Measurements from ENCODE around the gene SH3PXD2A. TPM values are rescaled to one million over a fixed set of nuclear protein-coding genes. Genes with fewer than 3 reads are reported as not detected.

SH3PXD2A gene
- total and polyA plus RNA-seq, 7 donors: 3.0 to 57.7 (median 10.6) TPM

DNA sequence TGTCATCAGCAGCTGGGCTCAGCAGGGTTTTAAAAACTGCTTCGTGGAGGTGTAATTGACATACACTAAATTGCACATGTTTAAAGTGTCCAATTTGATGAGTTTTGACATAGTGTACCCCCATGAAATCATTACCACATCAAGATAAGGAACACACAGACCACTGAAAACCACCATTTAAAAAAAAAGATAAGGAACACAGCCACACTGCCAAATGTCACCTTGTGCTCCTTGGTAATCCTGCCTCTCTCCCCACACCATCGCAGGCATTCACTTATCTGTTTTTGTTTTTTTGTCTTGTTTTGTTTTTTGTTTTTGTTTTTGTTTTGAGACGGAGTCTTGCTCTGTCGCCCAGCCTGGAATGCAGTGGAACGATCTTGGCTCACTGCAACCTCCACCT, 286.9 kb downstream of the SH3PXD2A start:
- intact Hi-C loops (cut with DNase I): no loop called here
- WGBS, 3 donors: 85 to 92% (median 88%) methylated on average over 5 of the region's 5 CpGs
- no peaks in the 10 kb centered on the region for H3K27me3 ChIP-seq (ENCODE audit: insufficient read depth in 3 of 3, low read length in 2 of 3)
- peaks cover 0 to 28% of the 10 kb centered on the region in 2 donors for H3K36me3 ChIP-seq (ENCODE audit: insufficient read depth in 1 of 2, low read depth in 1 of 2)
- no peak overlapping the region for H3K27ac ChIP-seq
- no peaks in the 10 kb centered on the region for H3K9me3 ChIP-seq
- H3K4me3 ChIP-seq: no peak overlapping the region
- peaks cover 7% of the 10 kb centered on the region for H3K4me1 ChIP-seq
- DNase-seq: no peak
- ATAC-seq: no peak
- TF ChIP-seq, protein P1, sequence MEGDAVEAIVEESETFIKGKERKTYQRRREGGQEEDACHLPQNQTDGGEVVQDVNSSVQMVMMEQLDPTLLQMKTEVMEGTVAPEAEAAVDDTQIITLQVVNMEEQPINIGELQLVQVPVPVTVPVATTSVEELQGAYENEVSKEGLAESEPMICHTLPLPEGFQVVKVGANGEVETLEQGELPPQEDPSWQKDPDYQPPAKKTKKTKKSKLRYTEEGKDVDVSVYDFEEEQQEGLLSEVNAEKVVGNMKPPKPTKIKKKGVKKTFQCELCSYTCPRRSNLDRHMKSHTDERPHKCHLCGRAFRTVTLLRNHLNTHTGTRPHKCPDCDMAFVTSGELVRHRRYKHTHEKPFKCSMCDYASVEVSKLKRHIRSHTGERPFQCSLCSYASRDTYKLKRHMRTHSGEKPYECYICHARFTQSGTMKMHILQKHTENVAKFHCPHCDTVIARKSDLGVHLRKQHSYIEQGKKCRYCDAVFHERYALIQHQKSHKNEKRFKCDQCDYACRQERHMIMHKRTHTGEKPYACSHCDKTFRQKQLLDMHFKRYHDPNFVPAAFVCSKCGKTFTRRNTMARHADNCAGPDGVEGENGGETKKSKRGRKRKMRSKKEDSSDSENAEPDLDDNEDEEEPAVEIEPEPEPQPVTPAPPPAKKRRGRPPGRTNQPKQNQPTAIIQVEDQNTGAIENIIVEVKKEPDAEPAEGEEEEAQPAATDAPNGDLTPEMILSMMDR (IDR thresholded peaks at IDR 0.05): no peak

DNA sequence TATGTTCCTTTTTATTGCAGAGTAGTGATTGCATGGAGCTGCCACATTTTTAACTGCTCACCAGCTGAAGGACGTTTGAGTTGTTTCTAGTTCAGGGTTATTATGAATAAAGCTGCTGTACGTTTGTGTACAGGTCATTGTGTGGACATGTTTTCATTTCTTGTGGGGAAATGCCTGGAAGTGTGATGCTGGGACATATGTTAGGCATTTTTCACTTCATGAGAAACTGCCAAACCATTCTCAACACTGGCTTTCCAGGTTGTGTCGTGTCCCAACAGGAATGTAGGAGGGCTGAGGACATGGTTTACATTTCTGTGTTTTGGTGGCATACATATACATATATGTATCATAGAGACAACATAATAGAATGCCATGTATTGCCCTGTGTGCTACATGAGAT, 288.8 kb downstream of the SH3PXD2A start:
- WGBS, 3 donors: 35 to 52% (median 38%) methylated on average over 3 of the region's 3 CpGs
- ATAC-seq: no peak
- peaks cover 0 to 8% of the 10 kb centered on the region in 2 donors for H3K36me3 ChIP-seq (ENCODE audit: insufficient read depth in 1 of 2, low read depth in 1 of 2)
- H3K4me3 ChIP-seq: no peak overlapping the region
- no peaks in the 10 kb centered on the region for H3K9me3 ChIP-seq
- intact Hi-C loops (cut with DNase I): no loop called here
- DNase-seq: no peak
- H3K27me3 ChIP-seq (ENCODE audit: insufficient read depth in 3 of 3, low read length in 2 of 3): no peaks in the 10 kb centered on the region
- no peak overlapping the region for H3K27ac ChIP-seq
- TF ChIP-seq, protein P1 (IDR thresholded peaks at IDR 0.05): no peak
- H3K4me1 ChIP-seq: peaks cover 7% of the 10 kb centered on the region

DNA sequence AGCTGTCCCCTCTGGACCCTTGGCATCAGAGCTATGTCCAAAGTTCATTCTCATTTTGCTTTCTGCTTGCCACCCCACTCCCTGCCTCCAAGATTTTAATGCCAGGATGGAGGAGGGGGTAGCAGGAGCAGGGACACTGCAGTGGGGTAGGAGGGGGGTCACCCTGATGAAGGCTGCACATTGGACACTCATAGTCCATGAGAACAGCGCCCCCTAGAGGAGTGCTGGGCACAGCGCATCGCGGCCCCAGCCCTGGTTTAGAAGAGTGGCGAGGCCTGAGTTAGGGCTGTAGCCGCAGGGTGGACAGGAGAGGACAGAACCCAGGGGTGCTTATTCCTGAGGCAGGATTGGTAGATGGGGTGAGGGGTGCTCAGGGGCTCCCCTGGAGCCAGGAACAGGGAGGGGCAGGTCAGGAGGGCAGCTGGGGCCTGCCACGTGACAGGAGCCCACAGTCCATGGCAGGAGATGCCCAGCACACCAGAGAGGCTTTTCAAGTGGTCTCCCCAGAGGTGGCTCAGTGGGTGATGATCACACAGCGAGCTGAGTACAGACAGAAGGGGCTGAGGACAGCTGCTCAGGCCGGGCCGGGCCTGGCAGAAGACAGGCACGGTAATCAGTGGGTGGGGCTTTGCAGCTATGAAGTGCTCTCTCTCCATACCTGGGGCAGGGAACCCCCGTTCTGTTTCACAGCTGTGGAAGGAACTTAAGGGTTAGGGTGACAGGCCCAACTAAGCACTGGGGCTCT, 290.4 kb downstream of the SH3PXD2A start:
- DNase-seq (peak in 1 of 2 donors; percentile 67), ATAC-seq (peak; percentile 26 to 73 (median 64))
- WGBS, 3 donors: 49 to 58% (median 49%) methylated on average over 12 of the region's 12 CpGs
- TF ChIP-seq, protein P1 (IDR thresholded peaks at IDR 0.05): peak; percentile 53
- no peaks in the 10 kb centered on the region for H3K27me3 ChIP-seq (ENCODE audit: insufficient read depth in 3 of 3, low read length in 2 of 3)
- H3K27ac ChIP-seq: peak overlapping the region; percentile 46
- no peaks in the 10 kb centered on the region for H3K9me3 ChIP-seq
- no peaks in the 10 kb centered on the region for H3K36me3 ChIP-seq (ENCODE audit: insufficient read depth in 1 of 2, low read depth in 1 of 2)
- intact Hi-C loops (cut with DNase I): no loop called here
- H3K4me3 ChIP-seq: no peak overlapping the region
- H3K4me1 ChIP-seq: peaks cover 18% of the 10 kb centered on the region

DNA sequence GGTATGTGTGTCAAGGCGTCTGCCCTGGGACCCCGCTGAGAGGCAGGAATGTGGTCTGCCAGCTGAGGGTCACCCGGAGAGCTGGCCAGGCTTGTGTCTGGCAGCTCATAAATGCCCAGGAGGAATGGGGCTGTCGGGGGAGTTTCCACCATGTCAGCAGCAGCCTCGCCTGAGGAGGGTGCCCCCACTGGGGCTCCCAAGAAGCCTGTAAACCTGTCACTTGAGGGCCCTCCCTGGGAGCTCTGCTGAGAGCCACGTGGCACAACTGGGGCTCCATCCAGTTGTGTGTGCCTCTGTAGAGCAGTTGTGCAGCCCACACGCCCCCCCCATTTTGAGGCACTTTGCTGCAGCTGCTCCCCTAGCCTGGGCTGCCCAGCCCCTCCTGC, 291.3 kb downstream of the SH3PXD2A start:
- 22 to 26% (median 23%) methylated on average over 4 to 7 of the region's 7 CpGs for WGBS, 3 donors
- intact Hi-C loops (cut with DNase I): no loop called here
- Histone ChIP-seq H3K9me3 (no peaks in the 10 kb centered on the region), H3K27ac (peak overlapping the region; percentile 46), H3K27me3 (ENCODE audit: insufficient read depth in 3 of 3, low read length in 2 of 3) (no peaks in the 10 kb centered on the region), H3K4me3 (no peak overlapping the region), H3K4me1 (peaks cover 18% of the 10 kb centered on the region), H3K36me3 (ENCODE audit: insufficient read depth in 1 of 2, low read depth in 1 of 2) (no peaks in the 10 kb centered on the region)
- ATAC-seq (peak in 3 of 4 donors; percentile 14 to 31 (median 28)), DNase-seq (peak in 1 of 2 donors; percentile 49)
- TF ChIP-seq, protein P1 (IDR thresholded peaks at IDR 0.05): no peak
